HUES48 (cell line): ENCODE measurements around the gene APBA2.

Source experiments
- H3K27ac ChIP-seq: one replicate; pipeline ENCODE4 v1.7.0; 2013; ENCODE audit warnings: low read depth, low read length, inconsistent platforms
- H3K27me3 ChIP-seq: 2 replicates; pipeline ENCODE4 v1.6.1; 2013; ENCODE audit warnings: mild to moderate bottlenecking, low read length; ENCODE audit not compliant: control insufficient read depth, insufficient read depth
- H3K36me3 ChIP-seq: 2 replicates; pipeline ENCODE4 v1.6.1; 2013; ENCODE audit warnings: low read length; ENCODE audit not compliant: control insufficient read depth, insufficient read depth
- H3K4me1 ChIP-seq: 2 replicates; pipeline ENCODE4 v1.6.1; 2013; ENCODE audit warnings: mild to moderate bottlenecking, low read length; ENCODE audit not compliant: control insufficient read depth, insufficient read depth
- H3K4me3 ChIP-seq: 2 replicates; pipeline ENCODE4 v1.5.1; 2013; ENCODE audit warnings: mild to moderate bottlenecking, low read depth, low read length
- H3K9ac ChIP-seq: 2 replicates; pipeline ENCODE4 v1.6.1; 2013; ENCODE audit warnings: mild to moderate bottlenecking, low read depth, low read length, moderate library complexity
- H3K9me3 ChIP-seq: 2 replicates; pipeline ENCODE4 v1.6.1; 2013; ENCODE audit warnings: low read length; ENCODE audit not compliant: control insufficient read depth, insufficient read depth

APBA2 gene

GRCh38 chr15:28942571-28942970, 56.8 kb downstream of the APBA2 start:
- Histone ChIP-seq H3K36me3 (no peaks in the 10 kb centered on the region), H3K27ac (no peak overlapping the region), H3K9me3 (no peaks in the 10 kb centered on the region), H3K4me3 (no peak overlapping the region), H3K27me3 (no peaks in the 10 kb centered on the region), H3K4me1 (no peaks in the 10 kb centered on the region), H3K9ac (no peak overlapping the region)

GRCh38 chr15:28943146-28943545, 57.4 kb downstream of the APBA2 start:
- Histone ChIP-seq H3K4me1 (no peaks in the 10 kb centered on the region), H3K9ac (no peak overlapping the region), H3K36me3 (no peaks in the 10 kb centered on the region), H3K4me3 (no peak overlapping the region), H3K9me3 (no peaks in the 10 kb centered on the region), H3K27me3 (no peaks in the 10 kb centered on the region), H3K27ac (no peak overlapping the region)

GRCh38 chr15:28943611-28944230, 57.9 kb downstream of the APBA2 start:
- H3K27ac ChIP-seq: no peak overlapping the region
- H3K36me3 ChIP-seq: no peaks in the 10 kb centered on the region
- no peaks in the 10 kb centered on the region for H3K27me3 ChIP-seq
- no peak overlapping the region for H3K9ac ChIP-seq
- no peaks in the 10 kb centered on the region for H3K9me3 ChIP-seq
- no peak overlapping the region for H3K4me3 ChIP-seq
- no peaks in the 10 kb centered on the region for H3K4me1 ChIP-seq

- Histone ChIP-seq H3K4me1 (no peaks in the 10 kb centered on the region), H3K36me3 (no peaks in the 10 kb centered on the region), H3K9me3 (no peaks in the 10 kb centered on the region), H3K27me3 (no peaks in the 10 kb centered on the region), H3K4me3 (no peak overlapping the region), H3K27ac (no peak overlapping the region), H3K9ac (no peak overlapping the region)
Observed at GRCh38 chr15:28944286-28944685, 58.5 kb downstream of the APBA2 start.

DNA sequence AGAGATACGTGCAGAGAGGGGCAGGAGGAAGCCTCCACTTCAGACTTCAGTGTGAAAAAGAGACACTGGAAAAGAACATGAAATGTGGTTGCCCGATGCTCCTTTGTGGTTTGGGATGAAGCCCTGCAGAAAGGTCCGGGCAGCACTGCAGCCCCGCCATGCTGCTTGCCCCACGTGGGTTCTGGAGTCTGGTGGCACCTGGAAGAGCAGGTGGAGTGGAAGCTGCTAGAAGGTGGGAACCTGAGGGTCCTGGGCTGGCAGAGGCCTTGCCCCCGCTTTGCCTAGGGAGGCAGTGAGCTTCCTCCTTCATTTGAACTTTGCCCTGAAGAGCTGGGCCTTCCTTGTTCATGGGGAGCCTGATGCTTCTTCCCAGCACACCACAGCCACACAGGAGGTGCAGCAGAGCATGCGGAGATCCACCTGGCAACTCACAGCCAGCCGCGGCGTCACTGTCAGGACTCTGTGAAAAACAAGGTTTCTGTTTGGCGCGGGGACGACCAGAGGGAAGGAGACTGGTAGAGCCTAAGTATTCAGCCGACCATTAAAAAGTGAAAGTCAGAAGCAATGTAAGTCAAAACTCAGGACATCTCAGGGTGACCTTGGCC, 59.0 kb downstream of the APBA2 start:
- Histone ChIP-seq H3K27ac (no peak overlapping the region), H3K4me1 (no peaks in the 10 kb centered on the region), H3K4me3 (no peak overlapping the region), H3K9me3 (no peaks in the 10 kb centered on the region), H3K36me3 (no peaks in the 10 kb centered on the region), H3K27me3 (no peaks in the 10 kb centered on the region), H3K9ac (no peak overlapping the region)

- H3K36me3 ChIP-seq: no peaks in the 10 kb centered on the region
- H3K4me3 ChIP-seq: no peak overlapping the region
- H3K9me3 ChIP-seq: no peaks in the 10 kb centered on the region
- no peaks in the 10 kb centered on the region for H3K27me3 ChIP-seq
- no peak overlapping the region for H3K27ac ChIP-seq
- H3K4me1 ChIP-seq: no peaks in the 10 kb centered on the region
- no peak overlapping the region for H3K9ac ChIP-seq
Observed at GRCh38 chr15:28945626-28946230, 60.0 kb downstream of the APBA2 start.

DNA sequence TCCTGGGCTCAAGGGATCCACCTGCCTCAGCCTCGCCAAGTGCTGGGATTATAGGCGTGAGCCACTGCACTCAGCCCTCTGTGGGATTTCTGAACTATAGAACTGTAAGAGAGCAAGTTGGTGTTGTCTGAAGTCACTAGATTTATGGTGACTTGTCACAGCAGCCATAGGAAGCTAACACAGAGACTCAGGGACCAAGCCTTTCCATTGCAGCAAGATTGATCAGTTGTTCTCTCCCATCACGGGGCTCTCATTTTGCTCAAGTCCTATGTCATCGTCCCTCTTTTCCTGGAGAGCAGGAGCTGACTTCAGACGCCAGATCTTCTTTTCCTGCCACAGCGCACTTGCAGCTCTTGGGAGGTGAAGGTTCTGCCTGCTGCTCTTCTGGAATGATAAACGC, 61.0 kb downstream of the APBA2 start:
- Histone ChIP-seq H3K4me1 (no peaks in the 10 kb centered on the region), H3K27me3 (no peaks in the 10 kb centered on the region), H3K4me3 (no peak overlapping the region), H3K36me3 (no peaks in the 10 kb centered on the region), H3K9me3 (no peaks in the 10 kb centered on the region), H3K27ac (no peak overlapping the region), H3K9ac (no peak overlapping the region)

DNA sequence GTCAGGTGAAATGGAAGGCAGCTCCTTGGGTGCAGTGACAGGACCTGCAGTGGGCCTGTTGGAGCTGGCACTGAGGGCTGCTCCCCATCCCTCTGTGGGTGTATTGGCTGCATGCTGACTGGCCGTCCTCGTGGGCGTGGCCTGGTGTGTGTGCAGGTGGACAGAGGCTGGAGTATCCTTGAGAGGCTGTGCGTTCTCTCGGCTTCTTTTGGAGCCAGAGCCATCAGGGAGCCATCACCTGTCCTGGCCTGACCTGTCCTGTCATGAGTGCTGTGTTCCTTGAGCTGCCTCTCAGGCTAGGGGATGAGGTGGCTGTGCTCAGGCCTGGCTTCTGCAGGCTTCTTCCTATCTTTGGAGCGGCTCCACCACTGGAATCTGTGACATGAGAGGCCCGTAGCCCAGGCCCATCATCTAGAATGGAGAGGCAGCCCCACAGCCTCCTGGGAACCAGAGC, 61.5 kb downstream of the APBA2 start:
- Histone ChIP-seq H3K27ac (no peak overlapping the region), H3K36me3 (no peaks in the 10 kb centered on the region), H3K4me1 (no peaks in the 10 kb centered on the region), H3K27me3 (no peaks in the 10 kb centered on the region), H3K4me3 (no peak overlapping the region), H3K9ac (no peak overlapping the region), H3K9me3 (no peaks in the 10 kb centered on the region)

DNA sequence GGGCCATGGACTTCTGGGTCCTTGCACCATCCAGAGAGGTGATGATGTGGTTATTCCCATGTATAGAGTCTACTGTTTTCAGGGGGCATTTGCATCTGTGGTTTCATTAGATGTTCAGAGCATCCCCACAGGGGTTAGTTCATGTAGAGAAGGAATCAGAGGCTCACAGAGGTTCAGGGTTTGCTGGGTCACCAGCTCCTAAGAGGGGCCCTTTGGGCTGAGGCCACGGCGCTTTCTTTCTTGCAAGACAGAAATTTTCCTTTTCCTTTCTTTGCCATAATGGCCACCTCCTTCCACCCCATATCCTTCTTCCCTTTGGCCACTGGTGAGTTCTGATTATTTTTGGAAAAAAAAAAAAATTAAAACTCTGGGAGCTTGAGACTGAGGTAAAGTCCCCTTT, 62.3 kb downstream of the APBA2 start:
- Histone ChIP-seq H3K4me1 (no peaks in the 10 kb centered on the region), H3K9me3 (no peaks in the 10 kb centered on the region), H3K36me3 (no peaks in the 10 kb centered on the region), H3K27me3 (no peaks in the 10 kb centered on the region), H3K9ac (no peak overlapping the region), H3K27ac (no peak overlapping the region), H3K4me3 (no peak overlapping the region)

GRCh38 chr15:28950916-28951315, 65.1 kb downstream of the APBA2 start:
- Histone ChIP-seq H3K27me3 (no peaks in the 10 kb centered on the region), H3K9me3 (no peaks in the 10 kb centered on the region), H3K36me3 (no peaks in the 10 kb centered on the region), H3K4me1 (peaks cover 5% of the 10 kb centered on the region), H3K9ac (no peak overlapping the region), H3K27ac (no peak overlapping the region), H3K4me3 (no peak overlapping the region)

- peaks cover 8% of the 10 kb centered on the region for H3K4me1 ChIP-seq
- no peak overlapping the region for H3K27ac ChIP-seq
- no peaks in the 10 kb centered on the region for H3K27me3 ChIP-seq
- no peaks in the 10 kb centered on the region for H3K9me3 ChIP-seq
- no peaks in the 10 kb centered on the region for H3K36me3 ChIP-seq
- H3K9ac ChIP-seq: no peak overlapping the region
- H3K4me3 ChIP-seq: no peak overlapping the region
Observed at GRCh38 chr15:28952666-28953491, 67.1 kb downstream of the APBA2 start.
